ENCODE data around the gene CLCN3.

DNA sequence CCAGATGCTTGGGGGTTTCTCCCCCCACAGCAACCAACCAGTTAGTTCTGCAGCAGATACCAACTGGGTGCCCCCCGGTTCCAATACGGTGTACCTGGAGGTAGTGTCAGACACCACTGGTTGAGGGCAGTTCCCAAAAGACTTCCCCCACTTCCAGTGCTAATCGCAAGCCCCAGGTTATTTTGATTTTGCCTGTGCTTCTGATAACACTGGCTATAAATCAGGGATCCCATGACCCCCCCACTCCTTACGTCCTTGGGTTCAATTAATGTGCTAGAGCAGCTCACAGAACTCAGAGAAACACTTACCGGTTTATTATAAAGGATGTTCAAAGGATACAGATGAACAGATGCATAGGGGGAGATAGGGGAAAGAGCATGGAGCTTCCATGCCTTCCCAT is 5.5 kb downstream of the CLCN3 start:
- TF ChIP-seq, protein P1, sequence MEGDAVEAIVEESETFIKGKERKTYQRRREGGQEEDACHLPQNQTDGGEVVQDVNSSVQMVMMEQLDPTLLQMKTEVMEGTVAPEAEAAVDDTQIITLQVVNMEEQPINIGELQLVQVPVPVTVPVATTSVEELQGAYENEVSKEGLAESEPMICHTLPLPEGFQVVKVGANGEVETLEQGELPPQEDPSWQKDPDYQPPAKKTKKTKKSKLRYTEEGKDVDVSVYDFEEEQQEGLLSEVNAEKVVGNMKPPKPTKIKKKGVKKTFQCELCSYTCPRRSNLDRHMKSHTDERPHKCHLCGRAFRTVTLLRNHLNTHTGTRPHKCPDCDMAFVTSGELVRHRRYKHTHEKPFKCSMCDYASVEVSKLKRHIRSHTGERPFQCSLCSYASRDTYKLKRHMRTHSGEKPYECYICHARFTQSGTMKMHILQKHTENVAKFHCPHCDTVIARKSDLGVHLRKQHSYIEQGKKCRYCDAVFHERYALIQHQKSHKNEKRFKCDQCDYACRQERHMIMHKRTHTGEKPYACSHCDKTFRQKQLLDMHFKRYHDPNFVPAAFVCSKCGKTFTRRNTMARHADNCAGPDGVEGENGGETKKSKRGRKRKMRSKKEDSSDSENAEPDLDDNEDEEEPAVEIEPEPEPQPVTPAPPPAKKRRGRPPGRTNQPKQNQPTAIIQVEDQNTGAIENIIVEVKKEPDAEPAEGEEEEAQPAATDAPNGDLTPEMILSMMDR (IDR thresholded peaks at IDR 0.05) = no peak
- TF ChIP-seq POLR2A (IDR thresholded peaks at IDR 0.05) = no peak

Data from vagina (tissue), 2 donors.